CD4-positive, CD25-positive, alpha-beta regulatory T cell (primary cell): ENCODE measurements around the gene PXDC1. TPM values are rescaled to one million over a fixed set of nuclear protein-coding genes. Genes with fewer than 3 reads are reported as not detected.

ENCODE experiments used
- ATAC-seq, 2 donors: fragments of 150-1000 bp; cut with Tn5 transposase; one replicate each; pipeline ENCODE4 v1.10.0; 2021; ENCODE audit warnings: low read depth in 2 of 2, moderate number of reproducible peaks in 2 of 2, moderate library complexity in 1 of 2
- DNase-seq, 3 donors: peaks; one replicate each; pipeline versions ENCODE4 v3.0.0 to v3.0.0-alpha.2; 2012 to 2022; ENCODE audit warnings: mixed read lengths in 1 of 3
- H3K27ac ChIP-seq: one replicate; pipeline ENCODE4 v1.7.0; 2013; ENCODE audit warnings: mild to moderate bottlenecking, low read length; ENCODE audit not compliant: insufficient read depth, poor library complexity, severe bottlenecking
- H3K27me3 ChIP-seq: one replicate; pipeline ENCODE4 v1.7.0; 2013; ENCODE audit warnings: low read length; ENCODE audit not compliant: control insufficient read depth, insufficient read depth
- H3K36me3 ChIP-seq: one replicate; pipeline ENCODE4 v1.7.0; 2013; ENCODE audit warnings: mild to moderate bottlenecking, low read length, moderate library complexity; ENCODE audit not compliant: control insufficient read depth, insufficient read depth
- H3K4me1 ChIP-seq: 2 replicates; pipeline ENCODE4 v1.7.0; 2013; ENCODE audit warnings: mild to moderate bottlenecking, low read length; ENCODE audit not compliant: insufficient read depth, control insufficient read depth, poor library complexity, severe bottlenecking
- H3K4me3 ChIP-seq: one replicate; pipeline ENCODE4 v1.7.0; 2013; ENCODE audit warnings: low read depth, mild to moderate bottlenecking, low read length, moderate library complexity
- H3K9me3 ChIP-seq, 2 experiments: 1 replicate in 1 of 2; 2 replicates in 1 of 2; pipeline ENCODE4 v1.7.0; 2013; ENCODE audit warnings: low read length in 2 of 2, mild to moderate bottlenecking in 1 of 2, moderate library complexity in 1 of 2; ENCODE audit not compliant: control insufficient read depth in 2 of 2
- H3K27ac Mint-ChIP-seq, 3 donors: one replicate each; pipeline ENCODE4 v1.8.0; 2020 to 2022; ENCODE audit warnings: mild to moderate bottlenecking in 3 of 3, mixed read lengths in 3 of 3, moderate library complexity in 2 of 3
- H3K27me3 Mint-ChIP-seq: one replicate; pipeline ENCODE4 v1.8.0; 2022; ENCODE audit warnings: mild to moderate bottlenecking, mixed read lengths
- H3K36me3 Mint-ChIP-seq: one replicate; pipeline ENCODE4 v1.8.0; 2020; ENCODE audit warnings: mixed read lengths
- H3K4me1 Mint-ChIP-seq, 4 donors: one replicate each; pipeline ENCODE4 v1.8.0; 2020 to 2022; ENCODE audit warnings: mixed read lengths in 4 of 4, mild to moderate bottlenecking in 1 of 4
- H3K4me3 Mint-ChIP-seq, 4 donors: one replicate each; pipeline ENCODE4 v1.8.0; 2020 to 2022; ENCODE audit warnings: mild to moderate bottlenecking in 4 of 4, mixed read lengths in 4 of 4, moderate library complexity in 3 of 4
- H3K9me3 Mint-ChIP-seq, 7 donors: one replicate each; pipeline ENCODE4 v1.8.0; 2020 to 2022; ENCODE audit warnings: mixed read lengths in 7 of 7, mild to moderate bottlenecking in 3 of 7, moderate library complexity in 2 of 7
- polyA plus RNA-seq, 4 donors: library from polyadenylated mRNA; unstranded; fragments of 300-500 nt; fragmentation: Illumina TruSeq; gene quantifications; one replicate each; pipeline ENCODE4 v1.2.3, GENCODE V29; 2021
- total RNA-seq: library from RNA; stranded (reverse); gene quantifications from one replicate; pipeline ENCODE4 v1.2.3, GENCODE V29; 2022

PXDC1 gene
- total and polyA plus RNA-seq, 5 donors from 2014 or later = 1.1 TPM; not detected in 4

DNA sequence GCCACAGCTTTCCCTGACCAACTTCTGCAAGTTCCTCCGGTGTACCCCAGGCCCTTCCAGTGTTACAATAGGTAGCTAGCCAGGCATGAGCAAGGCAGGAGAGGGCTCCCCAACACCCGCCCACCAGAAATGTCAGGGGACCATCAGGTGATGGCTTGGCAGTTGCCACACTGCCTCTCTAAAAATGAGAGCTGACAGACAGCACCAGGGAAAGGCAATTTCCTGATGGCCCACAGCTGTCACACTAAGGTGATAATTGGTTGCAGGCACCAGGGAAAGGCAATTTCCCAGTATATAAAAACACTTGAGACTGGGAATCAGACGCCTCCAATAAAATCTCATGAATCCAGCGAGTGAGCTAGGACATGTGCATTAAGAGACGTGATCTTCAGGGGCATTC is 49.9 kb downstream of the PXDC1 start:
- no peaks in the 10 kb centered on the region for H3K9me3 ChIP-seq
- no peak overlapping the region for H3K4me3 ChIP-seq
- H3K27ac ChIP-seq = no peak overlapping the region
- Mint-ChIP-seq H3K4me3 (no peak overlapping the region), H3K27ac (no peak overlapping the region), H3K9me3 (peaks cover 0 to 11% (median 2%) of the 10 kb centered on the region in 7 donors), H3K36me3 (no peaks in the 10 kb centered on the region), H3K27me3 (peaks cover 17% of the 10 kb centered on the region), H3K4me1 (no peaks in the 10 kb centered on the region)
- H3K4me1 ChIP-seq = no peaks in the 10 kb centered on the region
- no peak for ATAC-seq
- H3K36me3 ChIP-seq = no peaks in the 10 kb centered on the region
- no peak for DNase-seq
- no peaks in the 10 kb centered on the region for H3K27me3 ChIP-seq

DNA sequence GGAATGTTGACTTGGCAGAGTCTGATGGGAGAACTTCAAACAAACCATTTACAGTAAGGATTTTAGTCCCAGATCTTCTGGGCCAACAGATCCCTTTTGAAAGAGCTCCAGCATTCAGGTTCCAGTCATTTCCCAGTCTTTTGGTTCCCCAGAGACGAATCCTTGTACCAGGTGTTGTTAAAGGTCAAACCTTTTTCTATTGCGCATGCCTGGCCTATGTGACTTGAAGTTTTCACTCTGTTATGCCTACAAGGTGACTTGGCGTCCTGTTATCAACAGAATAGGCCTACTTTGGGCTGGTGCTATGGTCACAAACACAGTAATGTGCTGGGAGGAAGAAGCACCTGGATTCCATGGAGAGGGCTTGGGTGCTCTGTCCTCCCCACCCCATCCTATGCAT is 52.3 kb downstream of the PXDC1 start:
- Mint-ChIP-seq H3K9me3 (peaks cover 0 to 11% (median 2%) of the 10 kb centered on the region in 7 donors), H3K27me3 (peaks cover 15% of the 10 kb centered on the region), H3K4me3 (no peak overlapping the region), H3K4me1 (no peaks in the 10 kb centered on the region), H3K27ac (no peak overlapping the region), H3K36me3 (no peaks in the 10 kb centered on the region)
- Histone ChIP-seq H3K4me3 (no peak overlapping the region), H3K27me3 (no peaks in the 10 kb centered on the region), H3K27ac (no peak overlapping the region), H3K4me1 (no peaks in the 10 kb centered on the region), H3K9me3 (no peaks in the 10 kb centered on the region), H3K36me3 (no peaks in the 10 kb centered on the region)
- DNase-seq = no peak
- no peak for ATAC-seq

DNA sequence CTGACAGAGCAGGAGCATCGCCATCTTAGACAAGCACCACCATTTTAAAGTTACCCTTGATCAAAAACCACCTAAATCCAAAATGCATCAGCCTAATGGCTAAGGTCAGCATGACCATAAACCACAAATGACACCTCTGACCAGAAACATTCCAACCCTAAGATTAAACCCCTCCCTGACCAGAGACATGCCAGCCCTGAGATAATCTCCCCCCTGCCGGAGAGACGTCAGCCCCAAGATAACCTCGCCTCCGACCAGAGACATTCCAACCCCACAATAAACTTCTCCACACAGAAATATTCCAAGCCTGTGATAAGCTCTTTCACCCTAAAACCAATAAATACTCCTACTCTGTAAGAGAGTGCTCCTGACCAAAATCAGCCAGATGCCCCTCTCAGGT is 53.5 kb downstream of the PXDC1 start:
- H3K4me3 Mint-ChIP-seq = no peak overlapping the region

DNA sequence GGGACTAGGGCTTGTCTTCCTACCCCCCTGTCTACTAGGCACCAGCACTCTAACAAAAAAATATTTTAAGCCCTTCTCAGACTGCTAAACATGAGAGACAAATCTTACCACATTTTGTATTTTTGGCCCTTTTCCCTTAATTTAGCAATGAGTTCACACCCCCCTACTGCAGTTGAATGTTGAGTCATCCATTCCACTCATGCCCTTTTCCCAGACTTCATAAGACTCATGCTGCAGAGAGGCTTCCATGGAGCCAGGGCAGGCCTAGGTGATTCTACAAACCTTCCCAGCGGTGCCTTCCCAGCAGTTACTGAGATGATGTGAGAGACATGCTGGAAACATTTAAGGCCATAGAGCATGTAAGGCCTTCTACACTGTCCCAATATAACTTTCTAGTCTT is 53.9 kb downstream of the PXDC1 start:
- ATAC-seq (no peak), DNase-seq (no peak)
- H3K36me3 Mint-ChIP-seq = no peaks in the 10 kb centered on the region
- H3K9me3 ChIP-seq = no peaks in the 10 kb centered on the region
- H3K4me1 ChIP-seq = no peaks in the 10 kb centered on the region
- peaks cover 19% of the 10 kb centered on the region for H3K27me3 Mint-ChIP-seq
- no peak overlapping the region for H3K27ac ChIP-seq
- H3K9me3 Mint-ChIP-seq = peaks cover 0 to 11% (median 2%) of the 10 kb centered on the region in 7 donors
- no peak overlapping the region for H3K4me3 Mint-ChIP-seq
- no peak overlapping the region for H3K27ac Mint-ChIP-seq
- H3K4me1 Mint-ChIP-seq = no peaks in the 10 kb centered on the region
- H3K27me3 ChIP-seq = no peaks in the 10 kb centered on the region
- H3K36me3 ChIP-seq = no peaks in the 10 kb centered on the region
- no peak overlapping the region for H3K4me3 ChIP-seq

More for the DNA sequence above, 53.5 kb downstream of the PXDC1 start:
- H3K36me3 Mint-ChIP-seq = no peaks in the 10 kb centered on the region
- no peaks in the 10 kb centered on the region for H3K4me1 Mint-ChIP-seq
- H3K27ac ChIP-seq = no peak overlapping the region
- no peak overlapping the region for H3K4me3 ChIP-seq
- H3K9me3 Mint-ChIP-seq = peaks cover 0 to 11% (median 2%) of the 10 kb centered on the region in 7 donors
- H3K4me1 ChIP-seq = no peaks in the 10 kb centered on the region
- H3K9me3 ChIP-seq = no peaks in the 10 kb centered on the region
- DNase-seq = no peak
- no peaks in the 10 kb centered on the region for H3K36me3 ChIP-seq
- H3K27me3 Mint-ChIP-seq = peaks cover 21% of the 10 kb centered on the region
- H3K27me3 ChIP-seq = no peaks in the 10 kb centered on the region
- no peak overlapping the region for H3K27ac Mint-ChIP-seq
- ATAC-seq = no peak

- Histone ChIP-seq H3K4me3 (no peak overlapping the region), H3K36me3 (no peaks in the 10 kb centered on the region), H3K27me3 (no peaks in the 10 kb centered on the region), H3K4me1 (no peaks in the 10 kb centered on the region), H3K27ac (no peak overlapping the region), H3K9me3 (no peaks in the 10 kb centered on the region)
- no peaks in the 10 kb centered on the region for H3K36me3 Mint-ChIP-seq
- H3K4me3 Mint-ChIP-seq = no peak overlapping the region
- no peaks in the 10 kb centered on the region for H3K4me1 Mint-ChIP-seq
- ATAC-seq (no peak), DNase-seq (no peak)
- H3K27me3 Mint-ChIP-seq = peaks cover 13% of the 10 kb centered on the region
- H3K9me3 Mint-ChIP-seq = peaks cover 0 to 11% (median 2%) of the 10 kb centered on the region in 7 donors
- H3K27ac Mint-ChIP-seq = no peak overlapping the region
Observed at GRCh38 chr6:3696525-3697088, 54.9 kb downstream of the PXDC1 start.

DNA sequence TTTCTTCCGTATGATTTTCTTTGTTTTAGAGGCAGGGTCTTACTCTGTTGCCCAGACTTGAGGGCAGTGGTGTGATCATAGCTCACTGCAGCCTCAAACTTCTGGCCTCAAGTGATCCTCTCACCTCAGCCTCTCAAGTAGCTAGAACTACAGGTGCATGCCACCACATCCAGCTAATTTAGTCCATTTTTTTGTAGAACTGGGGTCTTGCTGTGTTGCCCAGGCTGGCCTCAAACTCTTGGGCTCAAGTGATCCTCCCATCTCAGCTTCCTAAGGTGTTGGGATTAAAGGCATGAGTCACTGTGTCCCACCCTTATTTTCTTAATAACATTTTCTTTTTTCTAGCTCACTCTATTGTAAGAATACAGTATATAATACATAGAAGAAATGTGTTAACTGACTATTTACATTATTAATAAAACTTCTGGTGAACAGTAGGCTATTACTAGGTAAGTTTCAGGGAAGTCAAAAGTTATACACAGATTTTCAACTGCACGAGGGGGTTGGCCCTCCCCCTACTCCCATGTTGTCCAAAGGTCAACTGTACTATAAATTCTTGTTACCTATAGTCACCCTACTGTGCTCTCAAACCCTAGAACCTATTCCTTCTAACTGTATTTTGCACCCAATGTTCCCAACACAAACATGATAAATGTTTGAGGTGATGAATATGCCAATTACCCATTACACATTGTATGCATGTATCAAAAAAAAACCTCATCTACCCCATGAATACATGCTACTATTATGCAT is 56.3 kb downstream of the PXDC1 start:
- Mint-ChIP-seq H3K4me3 (no peak overlapping the region), H3K36me3 (no peaks in the 10 kb centered on the region), H3K27me3 (peaks cover 21% of the 10 kb centered on the region), H3K9me3 (peaks cover 0 to 11% (median 2%) of the 10 kb centered on the region in 7 donors), H3K27ac (no peak overlapping the region), H3K4me1 (no peaks in the 10 kb centered on the region)
- no peak overlapping the region for H3K4me3 ChIP-seq
- no peaks in the 10 kb centered on the region for H3K4me1 ChIP-seq
- DNase-seq (no peak), ATAC-seq (no peak)
- no peak overlapping the region for H3K27ac ChIP-seq
- no peaks in the 10 kb centered on the region for H3K36me3 ChIP-seq
- H3K27me3 ChIP-seq = no peaks in the 10 kb centered on the region
- H3K9me3 ChIP-seq = no peaks in the 10 kb centered on the region

- no peak overlapping the region for H3K27ac ChIP-seq
- Mint-ChIP-seq H3K36me3 (no peaks in the 10 kb centered on the region), H3K27ac (no peak overlapping the region), H3K27me3 (peaks cover 25% of the 10 kb centered on the region), H3K4me1 (no peaks in the 10 kb centered on the region), H3K9me3 (peaks cover 0 to 9% (median 2%) of the 10 kb centered on the region in 7 donors), H3K4me3 (no peak overlapping the region)
- H3K27me3 ChIP-seq = no peaks in the 10 kb centered on the region
- ATAC-seq (no peak), DNase-seq (no peak)
- no peaks in the 10 kb centered on the region for H3K9me3 ChIP-seq
- H3K4me3 ChIP-seq = no peak overlapping the region
- no peaks in the 10 kb centered on the region for H3K36me3 ChIP-seq
- no peaks in the 10 kb centered on the region for H3K4me1 ChIP-seq
Observed at GRCh38 chr6:3693831-3694230, 57.7 kb downstream of the PXDC1 start.

- no peak overlapping the region for H3K27ac Mint-ChIP-seq
- H3K27me3 ChIP-seq = peaks cover 5% of the 10 kb centered on the region
- no peaks in the 10 kb centered on the region for H3K9me3 Mint-ChIP-seq
- H3K4me3 ChIP-seq = no peak overlapping the region
- H3K9me3 ChIP-seq = no peaks in the 10 kb centered on the region
- H3K36me3 ChIP-seq = no peaks in the 10 kb centered on the region
- no peaks in the 10 kb centered on the region for H3K4me1 ChIP-seq
- DNase-seq (no peak), ATAC-seq (no peak)
- H3K4me1 Mint-ChIP-seq = no peaks in the 10 kb centered on the region
- no peak overlapping the region for H3K4me3 Mint-ChIP-seq
- no peak overlapping the region for H3K27ac ChIP-seq
- no peaks in the 10 kb centered on the region for H3K36me3 Mint-ChIP-seq
- H3K27me3 Mint-ChIP-seq = peaks cover 41% of the 10 kb centered on the region
Observed at GRCh38 chr6:3690506-3690905, 61.0 kb downstream of the PXDC1 start.
